Measurements from ENCODE around the gene EEF2. TPM values are rescaled to one million over a fixed set of nuclear protein-coding genes. Genes with fewer than 3 reads are reported as not detected.
A peak's percentile ranks its signal among the peaks of the same experiment; 100 is the strongest.

Gene EEF2
- total RNA-seq, 4 donors from 2014 or later, result 1,423 to 2,137 (median 2,023) TPM

GRCh38 chr19:4018140-4018613, 32.9 kb upstream of the EEF2 start:
- Histone ChIP-seq H3K27me3 (no peaks in the 10 kb centered on the region), H3K36me3 (peaks cover 36% of the 10 kb centered on the region), H3K9me3 (no peaks in the 10 kb centered on the region), H3K4me3 (no peak overlapping the region), H3K27ac (no peak overlapping the region), H3K4me1 (peaks cover 23% of the 10 kb centered on the region)
- WGBS, result 82% methylated on average over 18 of the region's 22 CpGs
- no peak for TF ChIP-seq EP300 (IDR thresholded peaks at IDR 0.05)
- TF ChIP-seq POLR2AphosphoS5 (IDR thresholded peaks at IDR 0.05), result no peak
- TF ChIP-seq POLR2A (IDR thresholded peaks at IDR 0.05), result no peak
- TF ChIP-seq CTCF (IDR thresholded peaks at IDR 0.05), result no peak
- DNase-seq (ENCODE audit: low spot score in 2 of 2), result no peak

GRCh38 chr19:4016903-4017638, 31.8 kb upstream of the EEF2 start:
- H3K4me3 ChIP-seq, result no peak overlapping the region
- peaks cover 42% of the 10 kb centered on the region for H3K36me3 ChIP-seq
- H3K27ac ChIP-seq, result peak overlapping the region; percentile 59
- DNase-seq (ENCODE audit: low spot score in 2 of 2), result no peak
- TF ChIP-seq CTCF (IDR thresholded peaks at IDR 0.05), result no peak
- no peaks in the 10 kb centered on the region for H3K27me3 ChIP-seq
- H3K4me1 ChIP-seq, result peaks cover 23% of the 10 kb centered on the region
- no peaks in the 10 kb centered on the region for H3K9me3 ChIP-seq
- 93% methylated on average over 7 of the region's 15 CpGs for WGBS

- peak overlapping the region; percentile 59 for H3K27ac ChIP-seq
- no peak for TF ChIP-seq POLR2AphosphoS5 (IDR thresholded peaks at IDR 0.05)
- no peak for TF ChIP-seq EP300 (IDR thresholded peaks at IDR 0.05)
- TF ChIP-seq CTCF (IDR thresholded peaks at IDR 0.05), result no peak
- no peak for TF ChIP-seq POLR2A (IDR thresholded peaks at IDR 0.05)
- H3K4me1 ChIP-seq, result peaks cover 23% of the 10 kb centered on the region
- no peak overlapping the region for H3K4me3 ChIP-seq
- no peaks in the 10 kb centered on the region for H3K9me3 ChIP-seq
- DNase-seq (ENCODE audit: low spot score in 2 of 2), result no peak
- H3K27me3 ChIP-seq, result no peaks in the 10 kb centered on the region
- peaks cover 42% of the 10 kb centered on the region for H3K36me3 ChIP-seq
- WGBS, result 85% methylated on average over 11 of the region's 12 CpGs
Observed at GRCh38 chr19:4016486-4016885, 31.2 kb upstream of the EEF2 start.

- WGBS, result 70% methylated on average over 15 of the region's 37 CpGs
- H3K4me1 ChIP-seq, result peaks cover 28% of the 10 kb centered on the region
- H3K9me3 ChIP-seq, result no peaks in the 10 kb centered on the region
- H3K27me3 ChIP-seq, result no peaks in the 10 kb centered on the region
- TF ChIP-seq EP300 (IDR thresholded peaks at IDR 0.05) (no peak), POLR2AphosphoS5 (IDR thresholded peaks at IDR 0.05) (no peak), CTCF (IDR thresholded peaks at IDR 0.05) (no peak), POLR2A (IDR thresholded peaks at IDR 0.05) (no peak)
- peaks cover 42% of the 10 kb centered on the region for H3K36me3 ChIP-seq
- DNase-seq (ENCODE audit: low spot score in 2 of 2), result no peak
- H3K27ac ChIP-seq, result peak overlapping the region; percentile 59
- H3K4me3 ChIP-seq, result no peak overlapping the region
Observed at GRCh38 chr19:4015705-4016402, 30.6 kb upstream of the EEF2 start.

Measured in suprapubic skin (tissue), 4 donors.